Inflammatory macrophage treated with lipopolysaccharide for 4 hours (primary cell): ENCODE results near the gene TGFBRAP1.
A peak's percentile ranks its signal among the peaks of the same experiment; 100 is the strongest.
"Not testable (repeated sequence)": the region's sequence is repeated elsewhere in the genome, so short reads cannot be mapped to it uniquely, and the experiment has no call there.

Experiments used
- DNase-seq: peaks from one replicate; pipeline ENCODE4 v3.0.0-alpha.2; 2020

TGFBRAP1 gene

GRCh38 chr2:105357122-105357521 lies 27.6 kb upstream of the TGFBRAP1 start:
- no peak for DNase-seq

GRCh38 chr2:105344704-105345345 lies 15.3 kb upstream of the TGFBRAP1 start:
- peak; percentile 32 for DNase-seq

GRCh38 chr2:105339414-105339813 lies 9.9 kb upstream of the TGFBRAP1 start:
- DNase-seq: no peak

GRCh38 chr2:105338020-105338385 lies 8.5 kb upstream of the TGFBRAP1 start:
- DNase-seq: peak; percentile 11

- DNase-seq: peak; percentile 89
Measured at GRCh38 chr2:105337122-105338019, 7.8 kb upstream of the TGFBRAP1 start, which contains the start of gene C2orf49. Gene C2orf49 (plus strand): TSS chr2:105337540. CDS start chr2:105337588, 48 bp downstream.

GRCh38 chr2:105336786-105337121 lies 7.2 kb upstream of the TGFBRAP1 start:
- no peak for DNase-seq

- no peak for DNase-seq
Measured at GRCh38 chr2:105335469-105335868, 5.9 kb upstream of the TGFBRAP1 start.

- no peak for DNase-seq
Measured at GRCh38 chr2:105334211-105334610, 4.7 kb upstream of the TGFBRAP1 start.

GRCh38 chr2:105330681-105331375 lies 1.3 kb upstream of the TGFBRAP1 start:
- no peak for DNase-seq

- DNase-seq: no peak
Measured at GRCh38 chr2:105329197-105329554, 359 bp downstream of the TGFBRAP1 start.

- DNase-seq: peak; percentile 36
Measured at GRCh38 chr2:105328281-105329196, 996 bp downstream of the TGFBRAP1 start.

- no peak for DNase-seq
Measured at GRCh38 chr2:105327690-105328089, 1.8 kb downstream of the TGFBRAP1 start.

- not testable (repeated sequence) for DNase-seq
Measured at GRCh38 chr2:105327271-105327670, 2.3 kb downstream of the TGFBRAP1 start.

- peak; percentile 19 for DNase-seq
Measured at GRCh38 chr2:105325389-105325963, 4.1 kb downstream of the TGFBRAP1 start.

- DNase-seq: no peak
Measured at GRCh38 chr2:105324732-105325131, 4.8 kb downstream of the TGFBRAP1 start.

- peak; percentile 54 for DNase-seq
Measured at GRCh38 chr2:105324101-105324500, 5.4 kb downstream of the TGFBRAP1 start.

GRCh38 chr2:105323111-105323510 lies 6.4 kb downstream of the TGFBRAP1 start:
- no peak for DNase-seq

- no peak for DNase-seq
Measured at GRCh38 chr2:105321875-105322646, 7.5 kb downstream of the TGFBRAP1 start.

- no peak for DNase-seq
Measured at GRCh38 chr2:105320651-105321215, 8.8 kb downstream of the TGFBRAP1 start.

- no peak for DNase-seq
Measured at GRCh38 chr2:105317937-105318336, 11.6 kb downstream of the TGFBRAP1 start.

- no peak for DNase-seq
Measured at GRCh38 chr2:105315314-105315713, 14.2 kb downstream of the TGFBRAP1 start.
